ENCODE results near the gene GPS1.
A peak's percentile ranks its signal among the peaks of the same experiment; 100 is the strongest.

Gene GPS1

DNA sequence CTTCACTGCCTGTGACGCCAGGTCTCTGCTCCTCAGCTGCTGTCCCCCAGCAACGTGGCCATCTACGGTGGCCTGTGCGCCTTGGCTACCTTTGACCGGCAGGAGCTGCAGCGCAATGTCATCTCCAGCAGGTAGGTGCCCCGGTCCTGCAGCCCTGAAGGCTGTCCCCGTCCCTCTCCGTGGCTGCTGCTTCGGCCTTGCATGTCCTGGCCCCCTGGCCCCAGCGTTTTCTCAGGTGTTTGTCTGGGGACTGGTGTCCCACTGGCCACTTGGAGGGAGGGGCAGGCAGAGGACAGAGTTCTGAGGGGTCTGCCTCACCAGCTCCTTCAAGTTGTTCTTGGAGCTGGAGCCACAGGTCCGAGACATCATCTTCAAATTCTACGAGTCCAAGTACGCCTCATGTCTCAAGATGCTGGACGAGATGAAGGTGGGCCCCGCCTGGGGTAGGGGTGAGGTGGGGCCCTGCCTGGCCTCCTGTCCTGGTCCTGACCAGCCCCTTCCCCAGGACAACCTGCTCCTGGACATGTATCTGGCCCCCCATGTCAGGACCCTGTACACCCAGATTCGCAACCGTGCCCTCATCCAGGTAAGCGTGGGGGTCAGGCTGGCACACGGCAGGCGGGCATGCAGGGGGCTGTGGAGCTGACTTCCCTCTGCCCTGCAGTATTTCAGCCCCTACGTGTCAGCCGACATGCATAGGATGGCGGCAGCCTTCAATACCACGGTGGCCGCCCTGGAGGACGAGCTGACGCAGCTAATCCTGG, 4.4 kb downstream of the GPS1 start:
- TF ChIP-seq SIN3A (IDR thresholded peaks at IDR 0.05; ENCODE audit: borderline replicate concordance, insufficient read depth, low read length) (no peak), POLR2AphosphoS5 (IDR thresholded peaks at IDR 0.05; ENCODE audit: low read depth, low read length) (no peak), FOXP2 (optimal IDR thresholded peaks at IDR 0.05; ENCODE audit: borderline replicate concordance, extremely low read depth, extremely low read length, insufficient read depth) (no peak), TAF1 (IDR thresholded peaks at IDR 0.05; ENCODE audit: borderline replicate concordance, insufficient read depth, low read length) (no peak)
- TF ChIP-seq, protein P1, sequence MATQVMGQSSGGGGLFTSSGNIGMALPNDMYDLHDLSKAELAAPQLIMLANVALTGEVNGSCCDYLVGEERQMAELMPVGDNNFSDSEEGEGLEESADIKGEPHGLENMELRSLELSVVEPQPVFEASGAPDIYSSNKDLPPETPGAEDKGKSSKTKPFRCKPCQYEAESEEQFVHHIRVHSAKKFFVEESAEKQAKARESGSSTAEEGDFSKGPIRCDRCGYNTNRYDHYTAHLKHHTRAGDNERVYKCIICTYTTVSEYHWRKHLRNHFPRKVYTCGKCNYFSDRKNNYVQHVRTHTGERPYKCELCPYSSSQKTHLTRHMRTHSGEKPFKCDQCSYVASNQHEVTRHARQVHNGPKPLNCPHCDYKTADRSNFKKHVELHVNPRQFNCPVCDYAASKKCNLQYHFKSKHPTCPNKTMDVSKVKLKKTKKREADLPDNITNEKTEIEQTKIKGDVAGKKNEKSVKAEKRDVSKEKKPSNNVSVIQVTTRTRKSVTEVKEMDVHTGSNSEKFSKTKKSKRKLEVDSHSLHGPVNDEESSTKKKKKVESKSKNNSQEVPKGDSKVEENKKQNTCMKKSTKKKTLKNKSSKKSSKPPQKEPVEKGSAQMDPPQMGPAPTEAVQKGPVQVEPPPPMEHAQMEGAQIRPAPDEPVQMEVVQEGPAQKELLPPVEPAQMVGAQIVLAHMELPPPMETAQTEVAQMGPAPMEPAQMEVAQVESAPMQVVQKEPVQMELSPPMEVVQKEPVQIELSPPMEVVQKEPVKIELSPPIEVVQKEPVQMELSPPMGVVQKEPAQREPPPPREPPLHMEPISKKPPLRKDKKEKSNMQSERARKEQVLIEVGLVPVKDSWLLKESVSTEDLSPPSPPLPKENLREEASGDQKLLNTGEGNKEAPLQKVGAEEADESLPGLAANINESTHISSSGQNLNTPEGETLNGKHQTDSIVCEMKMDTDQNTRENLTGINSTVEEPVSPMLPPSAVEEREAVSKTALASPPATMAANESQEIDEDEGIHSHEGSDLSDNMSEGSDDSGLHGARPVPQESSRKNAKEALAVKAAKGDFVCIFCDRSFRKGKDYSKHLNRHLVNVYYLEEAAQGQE (IDR thresholded peaks at IDR 0.05; ENCODE audit: insufficient read depth in 1 of 2, low read depth in 2 of 2, low read length in 2 of 2) = no peak

DNA sequence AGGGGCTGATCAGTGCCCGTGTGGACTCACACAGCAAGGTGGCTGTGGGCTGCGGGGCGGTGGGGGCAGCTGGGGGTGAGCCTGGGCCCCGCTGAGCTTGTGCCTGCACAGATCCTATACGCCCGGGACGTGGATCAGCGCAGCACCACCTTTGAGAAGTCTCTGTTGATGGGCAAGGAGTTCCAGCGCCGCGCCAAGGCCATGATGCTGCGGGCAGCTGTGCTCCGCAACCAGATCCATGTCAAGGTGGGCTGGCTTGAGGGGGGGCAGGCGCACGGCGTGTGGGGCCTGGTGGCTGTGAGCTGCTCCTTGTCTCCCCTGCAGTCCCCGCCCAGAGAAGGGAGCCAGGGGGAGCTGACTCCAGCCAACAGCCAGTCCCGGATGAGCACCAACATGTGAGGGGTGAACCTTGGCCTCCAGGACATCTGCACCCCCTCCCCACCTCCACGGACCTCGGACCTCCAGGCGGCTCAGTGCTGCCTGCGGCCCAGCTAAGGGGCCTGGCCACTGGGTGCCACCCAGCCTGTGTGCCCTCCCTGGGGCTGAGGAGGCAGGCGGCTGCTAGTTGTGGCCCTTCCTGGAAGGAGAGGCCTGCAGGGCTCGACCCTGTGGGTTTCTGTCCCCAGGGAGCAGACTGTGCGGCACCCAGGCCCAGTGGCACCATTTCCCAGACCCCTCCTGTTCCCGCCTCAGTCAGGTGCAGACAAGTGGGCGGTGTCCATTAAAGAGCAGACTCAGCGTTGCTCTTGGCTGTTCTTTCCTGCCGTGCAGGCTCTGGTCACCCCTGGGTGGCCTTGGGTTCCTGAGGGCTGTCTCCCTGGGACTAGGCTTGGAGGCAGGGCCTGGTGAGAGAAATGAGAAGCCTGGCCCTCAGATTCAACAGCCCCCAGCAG, 5.3 kb downstream of the GPS1 start:
- peak; percentile 56 for TF ChIP-seq POLR2AphosphoS5 (IDR thresholded peaks at IDR 0.05; ENCODE audit: low read depth, low read length)
- TF ChIP-seq SIN3A (IDR thresholded peaks at IDR 0.05; ENCODE audit: borderline replicate concordance, insufficient read depth, low read length) = no peak

DNA sequence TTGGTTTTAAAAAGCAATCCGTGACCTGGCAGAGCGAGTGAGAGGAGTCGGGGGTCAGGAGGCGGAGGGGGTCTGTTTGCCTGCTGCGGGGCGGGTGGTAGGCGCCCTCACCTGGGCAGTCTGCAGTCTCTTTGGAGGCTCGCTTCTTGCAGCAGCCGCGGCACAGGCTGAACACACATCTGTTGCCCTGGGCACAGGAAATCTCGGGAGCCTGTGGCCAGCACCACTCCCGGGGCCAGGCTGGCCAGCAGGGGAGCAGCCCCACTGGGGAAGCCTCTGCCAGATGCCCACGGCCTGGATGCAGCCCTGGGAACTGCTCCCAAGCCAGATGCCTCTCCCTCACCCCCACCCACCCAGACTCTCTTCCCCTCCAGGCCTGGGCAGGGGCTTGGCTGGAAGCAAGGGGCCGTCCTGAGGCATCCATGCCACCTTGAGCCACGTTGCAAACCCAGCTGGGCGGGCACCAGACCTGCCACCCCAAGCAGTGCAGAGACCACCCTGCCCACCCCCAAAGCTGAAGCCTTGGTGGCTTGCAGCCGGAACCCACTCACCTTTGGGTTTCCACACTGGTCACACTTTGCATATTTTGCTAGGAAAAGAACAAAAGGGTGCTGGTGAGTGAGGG, 6.6 kb downstream of the GPS1 start:
- TF ChIP-seq POLR2AphosphoS5 (IDR thresholded peaks at IDR 0.05; ENCODE audit: low read depth, low read length) (no peak), TAF1 (IDR thresholded peaks at IDR 0.05; ENCODE audit: borderline replicate concordance, insufficient read depth, low read length) (no peak), SIN3A (IDR thresholded peaks at IDR 0.05; ENCODE audit: borderline replicate concordance, insufficient read depth, low read length) (no peak), FOXP2 (optimal IDR thresholded peaks at IDR 0.05; ENCODE audit: borderline replicate concordance, extremely low read depth, extremely low read length, insufficient read depth) (no peak)
- TF ChIP-seq, protein P1 (IDR thresholded peaks at IDR 0.05; ENCODE audit: insufficient read depth in 1 of 2, low read depth in 2 of 2, low read length in 2 of 2) = no peak

DNA sequence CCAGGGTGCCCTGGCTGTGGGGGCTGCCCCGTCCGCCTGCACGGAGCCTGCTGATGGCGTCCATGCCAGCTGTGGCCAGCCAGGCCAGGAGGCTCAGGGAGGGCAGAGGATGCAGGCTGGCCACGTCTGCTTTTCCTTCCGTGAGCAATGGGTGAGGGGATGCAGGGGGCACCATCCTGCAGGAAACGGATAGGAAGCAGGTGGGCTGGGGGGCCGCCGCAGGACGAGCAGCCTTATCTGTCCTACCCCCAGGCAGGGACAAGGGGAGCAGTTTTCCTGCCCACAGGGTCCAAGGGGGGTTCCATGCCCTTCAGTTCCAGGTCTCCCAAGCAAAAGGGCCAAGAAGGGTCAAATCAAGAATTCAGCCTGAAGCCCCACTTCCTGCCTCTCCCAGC, 7.2 kb downstream of the GPS1 start:
- TF ChIP-seq SIN3A (IDR thresholded peaks at IDR 0.05; ENCODE audit: borderline replicate concordance, insufficient read depth, low read length) (no peak), FOXP2 (optimal IDR thresholded peaks at IDR 0.05; ENCODE audit: borderline replicate concordance, extremely low read depth, extremely low read length, insufficient read depth) (no peak), TAF1 (IDR thresholded peaks at IDR 0.05; ENCODE audit: borderline replicate concordance, insufficient read depth, low read length) (no peak)

DNA sequence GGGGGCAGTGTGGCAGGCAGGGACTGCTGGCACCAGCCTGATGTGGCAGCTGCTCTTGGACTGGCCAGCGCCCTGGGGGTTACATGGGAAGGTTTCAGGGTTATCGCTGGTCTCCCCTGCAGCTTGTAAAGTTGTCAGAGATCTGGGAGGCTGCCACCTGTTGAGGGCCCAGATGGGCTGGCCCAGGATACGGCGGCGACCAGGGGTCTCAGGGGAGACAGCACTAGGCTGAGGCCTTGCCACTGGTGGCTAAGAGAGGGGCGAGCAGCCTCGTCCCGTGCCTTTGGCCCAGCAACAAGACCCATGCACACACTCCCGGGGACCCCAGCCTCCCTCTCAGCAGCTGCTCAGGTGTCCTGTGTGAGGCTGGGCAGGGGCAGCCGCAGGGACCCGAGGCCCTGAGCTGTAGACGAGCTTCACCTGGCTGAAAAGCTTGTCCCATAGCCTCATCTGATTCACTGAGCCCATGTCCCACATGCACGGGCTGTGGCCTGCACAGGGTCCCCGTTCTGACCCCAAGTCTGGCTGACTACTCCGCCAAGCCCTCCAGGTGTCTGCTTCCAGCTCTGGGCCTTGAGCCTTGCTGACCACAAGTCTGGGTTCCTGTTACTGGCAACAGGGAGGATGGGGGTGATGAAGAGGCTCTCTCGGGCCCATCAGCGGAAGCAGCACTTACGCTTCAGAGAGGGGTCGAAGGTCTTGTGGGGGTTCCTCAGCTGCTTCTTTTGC, 7.7 kb downstream of the GPS1 start:
- peak; percentile 31; the same call in 1 of the 2 replicates for TF ChIP-seq POLR2AphosphoS5 (IDR thresholded peaks at IDR 0.05; ENCODE audit: low read depth, low read length)
- no peak for TF ChIP-seq TAF1 (IDR thresholded peaks at IDR 0.05; ENCODE audit: borderline replicate concordance, insufficient read depth, low read length)

DNA sequence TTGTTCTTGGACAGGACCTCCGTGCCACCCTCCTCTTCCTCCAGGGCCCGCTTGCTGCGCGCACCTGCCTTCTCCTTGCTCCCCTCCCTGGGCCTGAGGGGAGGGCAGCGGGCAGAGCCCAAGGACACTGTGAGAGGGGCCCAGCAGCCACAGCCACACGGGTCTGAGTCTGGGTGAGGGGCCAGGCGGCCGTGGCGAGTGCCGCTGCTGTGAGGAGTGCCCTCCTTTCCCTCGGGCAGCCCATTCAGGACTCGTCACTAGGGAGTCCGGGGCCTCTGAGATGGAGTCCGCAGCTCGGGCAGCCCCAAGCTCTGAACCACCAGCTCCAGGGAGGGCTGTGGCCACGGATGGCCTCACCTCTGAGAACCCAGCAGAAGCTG, 8.3 kb downstream of the GPS1 start:
- TF ChIP-seq TAF1 (IDR thresholded peaks at IDR 0.05; ENCODE audit: borderline replicate concordance, insufficient read depth, low read length) = no peak
- TF ChIP-seq, protein P1 (IDR thresholded peaks at IDR 0.05; ENCODE audit: insufficient read depth in 1 of 2, low read depth in 2 of 2, low read length in 2 of 2) = no peak
- TF ChIP-seq POLR2AphosphoS5 (IDR thresholded peaks at IDR 0.05; ENCODE audit: low read depth, low read length) = no peak
- no peak for TF ChIP-seq FOXP2 (optimal IDR thresholded peaks at IDR 0.05; ENCODE audit: borderline replicate concordance, extremely low read depth, extremely low read length, insufficient read depth)
- no peak for TF ChIP-seq SIN3A (IDR thresholded peaks at IDR 0.05; ENCODE audit: borderline replicate concordance, insufficient read depth, low read length)
